ENCODE data around the gene EPC1. TPM values are rescaled to one million over a fixed set of nuclear protein-coding genes. Genes with fewer than 3 reads are reported as not detected.

EPC1 gene
- total and polyA plus RNA-seq, 2 of the 8 experiments (the other 6 are each of a cell fraction or from before 2014, with no cell fraction given), result 23.7 to 42.3 TPM

- peak overlapping the region in 1 of 2 experiments; percentile 78; a peak in 2 of 4 replicates for H3K4me2 ChIP-seq (ENCODE audit: insufficient read depth in 1 of 2, low read depth in 2 of 2, low read length in 2 of 2)
- H3K56ac ChIP-seq (replicated peaks; ENCODE audit: insufficient read length, low read depth, low read length), result no peak overlapping the region
- peaks cover 16 to 27% of the 10 kb centered on the region in 2 experiments for H3K79me2 ChIP-seq (ENCODE audit: control insufficient read depth in 1 of 2, insufficient read depth in 2 of 2, low read length in 2 of 2)
Measured at GRCh38 chr10:32348297-32349198, 1.6 kb upstream of the EPC1 start.

More at GRCh38 chr10:32348297-32349198, 1.6 kb upstream of the EPC1 start:
- Histone ChIP-seq H3K9me3 (ENCODE audit: insufficient read depth in 2 of 2, low read depth in 1 of 2, low read length in 1 of 2) (no peaks in the 10 kb centered on the region), H3K36me3 (ENCODE audit: control insufficient read depth in 2 of 4, insufficient read depth in 4 of 4, low read length in 3 of 4) (peaks cover 0 to 3% (median 0%) of the 10 kb centered on the region in 4 experiments; a peak in 2 of 8 replicates), H3K79me1 (ENCODE audit: low read depth, low read length) (no peaks in the 10 kb centered on the region), H2BK20ac (ENCODE audit: low read length) (no peak overlapping the region), H3K27ac (ENCODE audit: low read depth, low read length) (no peak overlapping the region), H2BK15ac (ENCODE audit: low read length) (no peak overlapping the region), H2AFZ (ENCODE audit: low read length) (no peak overlapping the region), H3K23ac (ENCODE audit: insufficient read length) (no peak overlapping the region), H3K23me2 (ENCODE audit: low read depth, low read length) (no peaks in the 10 kb centered on the region; the same call in 1 of the 2 replicates), H3K4me1 (replicated peaks in 1 of 4; ENCODE audit: control insufficient read depth in 3 of 4, insufficient read depth in 4 of 4, low read length in 3 of 4) (peaks cover 0 to 3% (median 1%) of the 10 kb centered on the region in 4 experiments; a peak in 3 of 7 replicates), H4K91ac (replicated peaks; ENCODE audit: insufficient read length, low read length) (no peak overlapping the region), H2BK5ac (ENCODE audit: low read depth, low read length) (no peak overlapping the region; the same call in 1 of the 2 replicates), H3K9ac (replicated peaks in 1 of 4; ENCODE audit: extremely low read depth in 1 of 4, low read depth in 3 of 4, low read length in 3 of 4) (0 out of 7 replicates have a peak overlapping the region, but pooled peaks of 1 of the 4 experiments have one; percentile 20), H3K14ac (ENCODE audit: insufficient read length) (no peak overlapping the region), H3K4me3 (ENCODE audit: extremely low read depth in 1 of 4, insufficient read depth in 2 of 4, low read depth in 3 of 4, low read length in 4 of 4) (peak overlapping the region in 1 of 4 experiments; percentile 98; a peak in 1 of 8 replicates), H4K5ac (ENCODE audit: insufficient read length, low read depth, low read length) (peak overlapping the region; percentile 31), H2BK120ac (replicated peaks; ENCODE audit: low read depth, low read length) (no peak overlapping the region), H2BK12ac (ENCODE audit: low read depth, low read length) (no peak overlapping the region), H3K27me3 (replicated peaks in 1 of 4; ENCODE audit: control insufficient read depth in 3 of 4, extremely low read depth in 1 of 4, insufficient read depth in 3 of 4, low read length in 3 of 4) (no peaks in the 10 kb centered on the region), H3K4ac (replicated peaks; ENCODE audit: insufficient read length, low read depth, low read length) (no peak overlapping the region), H4K8ac (ENCODE audit: extremely low read depth, insufficient read depth, low read length) (peak overlapping the region; percentile 38; the same call in 1 of the 2 replicates), H2AK5ac (ENCODE audit: low read depth, low read length) (no peak overlapping the region), H3K18ac (ENCODE audit: extremely low read depth, low read length) (no peak overlapping the region), H4K20me1 (replicated peaks in 1 of 2; ENCODE audit: control insufficient read depth in 1 of 2, insufficient read depth in 2 of 2, low read length in 2 of 2) (no peaks in the 10 kb centered on the region)
- CTCF ChIA-PET (ENCODE audit: partially characterized antibody), result interaction anchor here (1.0 to 1.7 kb wide), 6 partner anchors 13 to 91 kb away, joined by 3 to 8 read pairs (median 4); no protein-coding TSS in a partner anchor
- 79% methylated on average over 18 of the region's 18 CpGs; no CpG with 5 or more reads in 1 of the 2 experiments for WGBS, 2 experiments (ENCODE audit: extremely low coverage in 1 of 2, insufficient coverage in 1 of 2, insufficient read length in 1 of 2, insufficient replicate concordance in 2 of 2, low coverage in 1 of 2, low lambda C conversion rate in 2 of 2, missing lambda C conversion rate in 1 of 2)
- POLR2A ChIA-PET (ENCODE audit: partially characterized antibody), result interaction anchor here (1.3 to 2.0 kb wide), 6 partner anchors 12 to 82 kb away, joined by 3 to 10 read pairs (median 8); no protein-coding TSS in a partner anchor
- TF ChIP-seq NRF1 (IDR thresholded peaks at IDR 0.05; ENCODE audit: low read depth, low read length) (no peak), EZH2 (IDR thresholded peaks at IDR 0.05; ENCODE audit: low read depth, low read length, severe bottlenecking) (no peak), CBX5 (IDR thresholded peaks at IDR 0.05; ENCODE audit: low read depth, low read length) (no peak), POLR2AphosphoS5 (IDR thresholded peaks at IDR 0.05; ENCODE audit: low read depth, low read length) (no peak), SRF (IDR thresholded peaks at IDR 0.05; ENCODE audit: low read depth, low read length) (no peak), SP1 (IDR thresholded peaks at IDR 0.05; ENCODE audit: low read depth, low read length) (no peak), MAX (IDR thresholded peaks at IDR 0.05) (no peak), TAF1 (IDR thresholded peaks at IDR 0.05; ENCODE audit: low read depth, low read length) (no peak)
- no peak for FAIRE-seq
- no peak for DNase-seq (ENCODE audit: low read depth in 1 of 2, low spot score in 2 of 2)

Measured in H1 (cell line).